ENCODE results near the gene MYO7B. TPM values are rescaled to one million over a fixed set of nuclear protein-coding genes. Genes with fewer than 3 reads are reported as not detected.

The MYO7B gene
- total and polyA plus RNA-seq, 8 donors = under 0.01 to 155 (median 0.48) TPM; not detected in 2

DNA sequence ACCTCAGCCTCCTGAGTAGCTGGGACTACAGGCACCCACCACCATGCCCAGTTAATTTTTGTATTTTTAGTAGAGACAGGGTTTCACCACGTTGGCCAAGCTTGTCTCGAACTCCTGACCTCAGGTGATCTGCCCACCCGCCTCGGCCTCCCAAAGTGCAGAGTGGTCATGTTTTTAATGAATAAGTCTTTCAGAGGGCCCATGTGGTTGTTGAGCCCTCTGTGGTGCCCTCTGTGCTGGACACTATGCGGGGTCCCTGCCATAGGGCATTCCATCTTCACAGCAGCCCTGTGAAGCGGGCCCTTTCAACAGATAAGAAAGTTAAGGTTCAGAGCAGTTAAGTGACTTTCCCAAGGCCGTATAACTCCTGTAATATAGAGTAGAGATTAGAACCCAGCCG lies 25.9 kb downstream of the MYO7B start:
- WGBS, 5 donors = 80 to 91% (median 90%) methylated on average over 8 of the region's 8 CpGs
- TF ChIP-seq POLR2AphosphoS5 (IDR thresholded peaks at IDR 0.05) (no peak), POLR2A (IDR thresholded peaks at IDR 0.05) (no peak), EP300 (IDR thresholded peaks at IDR 0.05) (no peak)
- TF ChIP-seq, protein P1, sequence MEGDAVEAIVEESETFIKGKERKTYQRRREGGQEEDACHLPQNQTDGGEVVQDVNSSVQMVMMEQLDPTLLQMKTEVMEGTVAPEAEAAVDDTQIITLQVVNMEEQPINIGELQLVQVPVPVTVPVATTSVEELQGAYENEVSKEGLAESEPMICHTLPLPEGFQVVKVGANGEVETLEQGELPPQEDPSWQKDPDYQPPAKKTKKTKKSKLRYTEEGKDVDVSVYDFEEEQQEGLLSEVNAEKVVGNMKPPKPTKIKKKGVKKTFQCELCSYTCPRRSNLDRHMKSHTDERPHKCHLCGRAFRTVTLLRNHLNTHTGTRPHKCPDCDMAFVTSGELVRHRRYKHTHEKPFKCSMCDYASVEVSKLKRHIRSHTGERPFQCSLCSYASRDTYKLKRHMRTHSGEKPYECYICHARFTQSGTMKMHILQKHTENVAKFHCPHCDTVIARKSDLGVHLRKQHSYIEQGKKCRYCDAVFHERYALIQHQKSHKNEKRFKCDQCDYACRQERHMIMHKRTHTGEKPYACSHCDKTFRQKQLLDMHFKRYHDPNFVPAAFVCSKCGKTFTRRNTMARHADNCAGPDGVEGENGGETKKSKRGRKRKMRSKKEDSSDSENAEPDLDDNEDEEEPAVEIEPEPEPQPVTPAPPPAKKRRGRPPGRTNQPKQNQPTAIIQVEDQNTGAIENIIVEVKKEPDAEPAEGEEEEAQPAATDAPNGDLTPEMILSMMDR (IDR thresholded peaks at IDR 0.05) = no peak

DNA sequence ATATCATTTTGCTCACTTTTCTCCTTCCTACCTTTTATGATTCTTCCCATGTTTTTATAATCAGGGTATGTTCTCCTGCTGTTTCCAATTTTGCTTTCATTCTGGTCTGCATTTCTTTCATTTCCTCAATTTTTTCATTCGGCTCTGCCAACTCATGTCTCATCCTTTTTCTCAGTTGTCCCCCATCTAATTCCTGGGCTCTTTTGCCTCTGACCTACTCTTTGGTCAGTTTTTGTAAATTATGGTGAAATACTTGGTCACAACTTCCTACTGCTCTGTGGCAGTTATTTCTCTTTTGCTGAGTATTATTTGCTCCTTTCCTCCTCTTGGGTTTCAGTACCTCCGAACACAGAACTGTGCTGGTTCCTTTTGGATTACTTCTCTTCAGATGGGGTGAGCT lies 27.5 kb downstream of the MYO7B start:
- no peak overlapping the region for H3K4me3 ChIP-seq
- intact Hi-C loops (cut with DNase I; ENCODE audit: low total_unique reads) = no loop called here
- WGBS, 5 donors = 72 to 92% (median 90%) methylated on average over 2 of the region's 2 CpGs
- no peaks in the 10 kb centered on the region for H3K4me1 ChIP-seq
- no peak overlapping the region for H3K27ac ChIP-seq
- no peaks in the 10 kb centered on the region for H3K9me3 ChIP-seq
- DNase-seq = no peak
- H3K27me3 ChIP-seq = peaks cover 0 to 11% (median 4%) of the 10 kb centered on the region in 3 donors
- TF ChIP-seq, protein P1 (IDR thresholded peaks at IDR 0.05) = no peak
- TF ChIP-seq EP300 (IDR thresholded peaks at IDR 0.05) = no peak
- no peaks in the 10 kb centered on the region for H3K36me3 ChIP-seq

More for the DNA sequence above, 25.9 kb downstream of the MYO7B start:
- no peak for DNase-seq
- Histone ChIP-seq H3K4me3 (no peak overlapping the region), H3K27me3 (peaks cover 0 to 11% (median 4%) of the 10 kb centered on the region in 3 donors), H3K36me3 (no peaks in the 10 kb centered on the region), H3K27ac (no peak overlapping the region), H3K9me3 (peaks cover 0 to 11% (median 4%) of the 10 kb centered on the region in 4 donors), H3K4me1 (no peaks in the 10 kb centered on the region)
- intact Hi-C loops (cut with DNase I; ENCODE audit: low total_unique reads) = no loop called here

DNA sequence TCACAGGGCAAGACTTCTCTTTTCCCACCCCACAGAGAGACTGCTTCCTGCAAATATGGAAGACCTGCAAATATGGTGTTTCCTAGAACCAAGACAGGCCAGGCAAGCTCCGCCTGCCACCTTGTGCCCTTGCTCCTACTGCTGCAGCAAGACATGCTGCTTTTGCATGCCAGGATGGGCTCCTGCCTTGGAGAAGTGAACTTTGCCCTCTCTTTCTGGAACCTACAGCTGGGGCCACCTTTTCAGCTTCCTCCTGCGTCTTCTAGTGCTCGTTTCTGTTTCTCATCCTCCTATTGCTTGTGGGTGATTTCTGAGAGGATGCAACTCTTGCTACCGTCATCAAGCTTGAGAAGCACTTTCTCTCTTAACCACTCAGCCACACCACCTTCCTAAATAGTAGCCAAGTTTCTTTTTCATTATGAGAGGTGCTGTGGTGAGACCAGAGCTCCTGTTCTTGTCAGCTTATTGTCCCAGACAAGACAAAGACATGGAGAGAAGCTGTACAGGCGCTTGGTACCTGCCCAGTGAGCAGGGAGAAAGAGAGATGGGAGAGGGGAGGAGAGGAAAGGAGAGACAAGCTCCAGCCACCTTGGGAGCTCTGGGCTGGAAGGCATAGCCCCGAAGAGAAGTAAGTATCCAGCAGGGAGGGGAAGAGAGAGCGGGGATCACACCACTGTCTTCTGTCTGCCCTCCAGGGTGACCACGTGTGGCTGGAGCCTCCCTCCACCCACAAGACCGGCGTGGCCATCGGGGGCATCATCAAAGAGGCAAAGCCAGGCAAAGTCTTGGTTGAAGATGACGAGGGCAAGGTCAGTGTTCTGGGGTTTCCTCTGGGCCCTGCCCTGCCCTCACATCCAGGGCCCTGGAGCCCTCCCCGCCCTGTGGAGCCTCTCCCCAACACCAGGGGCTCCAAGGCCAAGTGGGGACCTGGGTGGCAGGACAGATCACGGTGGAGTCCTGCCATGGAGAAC lies 28.3 kb downstream of the MYO7B start:
- TF ChIP-seq, protein P1 (IDR thresholded peaks at IDR 0.05) = no peak
- TF ChIP-seq POLR2AphosphoS5 (IDR thresholded peaks at IDR 0.05) (no peak), POLR2A (IDR thresholded peaks at IDR 0.05) (no peak), EP300 (IDR thresholded peaks at IDR 0.05) (no peak)
- H3K36me3 ChIP-seq = no peaks in the 10 kb centered on the region
- no peak overlapping the region for H3K27ac ChIP-seq
- no peaks in the 10 kb centered on the region for H3K4me1 ChIP-seq
- intact Hi-C loops (cut with DNase I; ENCODE audit: low total_unique reads) = no loop called here
- peak in 1 of 2 donors; percentile 20 for DNase-seq
- no peaks in the 10 kb centered on the region for H3K9me3 ChIP-seq
- H3K4me3 ChIP-seq = no peak overlapping the region
- 67 to 85% (median 75%) methylated on average over 11 to 14 of the region's 14 CpGs for WGBS, 5 donors
- H3K27me3 ChIP-seq = peaks cover 0 to 11% (median 4%) of the 10 kb centered on the region in 3 donors

DNA sequence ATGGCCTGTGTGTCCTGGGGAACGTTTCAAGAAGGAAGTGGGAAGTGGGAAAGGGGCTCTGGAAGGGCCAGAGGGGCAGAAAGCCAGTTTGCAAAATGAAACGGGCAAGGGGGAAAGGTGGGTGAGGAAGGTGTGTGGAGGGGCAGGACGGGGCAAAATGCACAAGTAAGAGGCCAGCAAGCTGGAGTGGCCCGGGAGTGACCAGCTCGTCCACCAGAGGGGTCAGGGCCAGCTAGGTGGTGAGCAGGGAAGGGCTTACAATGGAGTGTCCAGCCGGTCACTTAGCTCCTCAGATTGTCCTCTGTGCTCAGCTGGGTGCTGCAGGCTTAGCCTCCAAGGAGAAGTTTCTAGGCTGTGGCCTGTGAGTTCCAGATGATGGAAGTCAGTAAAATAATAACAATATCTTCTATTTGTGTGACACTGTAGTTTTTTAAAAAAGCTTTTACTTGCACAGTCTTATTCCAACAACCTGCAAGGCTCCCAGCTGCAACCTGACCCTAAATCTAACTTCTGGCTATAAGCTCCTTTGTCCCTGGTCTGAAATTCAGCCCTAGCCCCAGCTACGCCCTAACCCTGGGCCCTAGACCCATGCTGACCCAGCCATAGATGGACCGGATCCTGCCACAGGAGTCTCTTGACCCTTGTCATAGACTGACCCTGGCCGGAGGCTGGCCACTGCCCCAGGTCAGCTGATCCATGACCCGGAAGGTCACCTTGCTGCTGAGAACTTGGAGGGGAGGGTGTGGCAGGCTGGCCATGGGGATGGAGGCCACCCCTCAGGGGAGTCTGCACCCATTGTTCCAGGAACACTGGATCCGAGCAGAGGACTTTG lies 29.2 kb downstream of the MYO7B start:
- H3K36me3 ChIP-seq = no peaks in the 10 kb centered on the region
- intact Hi-C loops (cut with DNase I; ENCODE audit: low total_unique reads) = no loop called here
- DNase-seq = no peak
- no peaks in the 10 kb centered on the region for H3K9me3 ChIP-seq
- no peak overlapping the region for H3K27ac ChIP-seq
- TF ChIP-seq, protein P1 (IDR thresholded peaks at IDR 0.05) = no peak
- TF ChIP-seq POLR2AphosphoS5 (IDR thresholded peaks at IDR 0.05) (no peak), POLR2A (IDR thresholded peaks at IDR 0.05) (no peak), EP300 (IDR thresholded peaks at IDR 0.05) (no peak)
- 77 to 90% (median 82%) methylated on average over 8 to 11 of the region's 11 CpGs for WGBS, 5 donors
- H3K27me3 ChIP-seq = peaks cover 0 to 6% (median 0%) of the 10 kb centered on the region in 3 donors
- no peaks in the 10 kb centered on the region for H3K4me1 ChIP-seq
- H3K4me3 ChIP-seq = no peak overlapping the region

Data from stomach (tissue), 9 donors.